WTC11 (cell line): ENCODE results near the gene CTNND2. TPM values are rescaled to one million over a fixed set of nuclear protein-coding genes. Genes with fewer than 3 reads are reported as not detected.
"Not testable (repeated sequence)": the region's sequence is repeated elsewhere in the genome, so short reads cannot be mapped to it uniquely, and the experiment has no call there.

Experiments used
- ATAC-seq: fragments of 200-7000 bp; cut with Tn5 transposase; 2 replicates; pipeline ENCODE4 v1.10.0; 2021; ENCODE audit warnings: mild to moderate bottlenecking, moderate library complexity
- CTCF ChIA-PET: fragments of 300-600 bp; sonication (Branson Sonifier 250); formaldehyde crosslinking; loops from one replicate; lab custom pipeline; 2021; ENCODE audit warnings: antibody characterized with exemption; lab: Charles Lee
- POLR2A ChIA-PET: fragments of 350-600 bp; sonication (Branson Sonifier 250); formaldehyde crosslinking; loops from one replicate; lab custom pipeline; 2021; ENCODE audit warnings: antibody characterized with exemption; lab: Charles Lee
- DNase-seq: peaks from one replicate; pipeline ENCODE4 v3.0.0; 2021; ENCODE audit warnings: low spot score
- H3K27ac Mint-ChIP-seq: 2 replicates; pipeline ENCODE4 v1.8.0; 2021; ENCODE audit warnings: mixed read lengths
- H3K27me3 Mint-ChIP-seq: 2 replicates; pipeline ENCODE4 v1.8.0; 2021; ENCODE audit warnings: low read depth, mild to moderate bottlenecking, moderate library complexity, mixed read lengths
- H3K36me3 Mint-ChIP-seq: 2 replicates; pipeline ENCODE4 v1.8.0; 2021; ENCODE audit warnings: mixed read lengths
- H3K4me1 Mint-ChIP-seq: 2 replicates; pipeline ENCODE4 v1.8.0; 2022; ENCODE audit warnings: mixed read lengths
- H3K4me3 Mint-ChIP-seq: 2 replicates; pipeline ENCODE4 v1.8.0; 2021; ENCODE audit warnings: mild to moderate bottlenecking, moderate library complexity, mixed read lengths
- H3K9me3 Mint-ChIP-seq: 2 replicates; pipeline ENCODE4 v1.8.0; 2021; ENCODE audit warnings: mixed read lengths
- AR ChIP-seq: fragments of 250-450 bp; sonication (Bioruptor Pico); IDR thresholded peaks from 2 replicates; pipeline ENCODE4 v1.9.0; 2021; ENCODE audit warnings: mild to moderate bottlenecking
- E2F5 ChIP-seq: sonication (generic); formaldehyde crosslinking; IDR thresholded peaks from 2 replicates; pipeline ENCODE4 v1.8.1; 2022; ENCODE audit warnings: mild to moderate bottlenecking, moderate library complexity, missing genetic modification reagents
- EMX1 ChIP-seq: fragments of 250-450 bp; sonication (Bioruptor Pico); IDR thresholded peaks from 2 replicates; pipeline ENCODE4 v1.8.0; 2021; ENCODE audit warnings: mild to moderate bottlenecking
- ETV6 ChIP-seq: sonication (generic); formaldehyde crosslinking; IDR thresholded peaks from 2 replicates; pipeline ENCODE4 v1.8.1; 2022; ENCODE audit warnings: mild to moderate bottlenecking, missing genetic modification reagents
- GABPB1 ChIP-seq: sonication (generic); formaldehyde crosslinking; IDR thresholded peaks from 2 replicates; pipeline ENCODE4 v1.8.1; 2023; ENCODE audit warnings: mild to moderate bottlenecking, missing genetic modification reagents
- GRHL2 ChIP-seq: fragments of 250-450 bp; sonication (Bioruptor Pico); IDR thresholded peaks from 2 replicates; pipeline ENCODE4 v1.8.0; 2022; ENCODE audit warnings: mild to moderate bottlenecking, moderate library complexity; ENCODE audit not compliant: insufficient replicate concordance, severe bottlenecking
- IRF2 ChIP-seq: sonication (generic); formaldehyde crosslinking; IDR thresholded peaks from 2 replicates; pipeline ENCODE4 v1.8.0; 2022; ENCODE audit warnings: low read depth, missing genetic modification reagents, borderline replicate concordance
- JAZF1 ChIP-seq: fragments of 250-450 bp; sonication (Bioruptor Pico); IDR thresholded peaks from 2 replicates; pipeline ENCODE4 v1.9.0; 2021; ENCODE audit warnings: moderate library complexity, mild to moderate bottlenecking, inconsistent platforms
- MXD4 ChIP-seq: fragments of 250-450 bp; sonication (Bioruptor Pico); IDR thresholded peaks from 2 replicates; pipeline ENCODE4 v1.8.0; 2021; ENCODE audit warnings: mild to moderate bottlenecking, moderate library complexity, borderline replicate concordance
- NFATC4 ChIP-seq: fragments of 250-450 bp; sonication (Bioruptor Pico); IDR thresholded peaks from 2 replicates; pipeline ENCODE4 v1.9.0; 2021; ENCODE audit warnings: mild to moderate bottlenecking
- SMAD3 ChIP-seq: sonication (generic); formaldehyde crosslinking; IDR thresholded peaks from 2 replicates; pipeline ENCODE4 v1.8.0; 2022; ENCODE audit warnings: missing genetic modification reagents, mild to moderate bottlenecking, borderline replicate concordance
- TEAD4 ChIP-seq: sonication (generic); formaldehyde crosslinking; IDR thresholded peaks from 2 replicates; pipeline ENCODE4 v1.8.0; 2022; ENCODE audit warnings: mild to moderate bottlenecking, missing genetic modification reagents
- ZNF396 ChIP-seq: fragments of 250-450 bp; sonication (Bioruptor Pico); IDR thresholded peaks from 2 replicates; pipeline ENCODE4 v1.8.0; 2021; ENCODE audit warnings: mild to moderate bottlenecking, moderate library complexity, borderline replicate concordance
- ZNF671 ChIP-seq: fragments of 250-450 bp; sonication (Bioruptor Pico); IDR thresholded peaks from 2 replicates; pipeline ENCODE4 v1.8.0; 2021; ENCODE audit warnings: mild to moderate bottlenecking
- total RNA-seq: library from RNA; stranded (reverse); gene quantifications from 3 replicates; pipeline ENCODE4 v1.2.3, GENCODE V29; 2021

Gene CTNND2
- total RNA-seq, 1 experiment from 2014 or later = 11.9 TPM

GRCh38 chr5:11007269-11007870 lies 896.9 kb downstream of the CTNND2 start:
- Mint-ChIP-seq H3K36me3 (no peaks in the 10 kb centered on the region), H3K27ac (no peak overlapping the region), H3K4me3 (no peak overlapping the region), H3K4me1 (peaks cover 5% of the 10 kb centered on the region), H3K27me3 (peaks cover 3% of the 10 kb centered on the region; the same call in 1 of the 2 replicates)
- CTCF ChIA-PET = no interaction called here
- POLR2A ChIA-PET = no interaction called here
- no peak for DNase-seq
- no peak for TF ChIP-seq GABPB1 (CRISPR knock-in tag)
- no peak for TF ChIP-seq GRHL2 (CRISPR knock-in tag)
- TF ChIP-seq E2F5 (CRISPR knock-in tag) = no peak
- no peak for TF ChIP-seq IRF2 (CRISPR knock-in tag)
- no peak for TF ChIP-seq NFATC4 (CRISPR knock-in tag)
- no peak for TF ChIP-seq MXD4 (CRISPR knock-in tag)
- TF ChIP-seq TEAD4 (CRISPR knock-in tag) = no peak
- TF ChIP-seq ETV6 (CRISPR knock-in tag) = no peak
- no peak for TF ChIP-seq ZNF396 (CRISPR knock-in tag)
- TF ChIP-seq, all 79 proteins: peak for 0
- no peak for ATAC-seq
- H3K9me3 Mint-ChIP-seq = peaks cover 10% of the 10 kb centered on the region; the same call in 1 of the 2 replicates

- H3K27ac Mint-ChIP-seq, ATAC-seq, H3K36me3 Mint-ChIP-seq, H3K9me3 Mint-ChIP-seq, DNase-seq, H3K27me3 Mint-ChIP-seq, H3K4me3 Mint-ChIP-seq: not testable (repeated sequence)
- ChIA-PET CTCF (interaction anchor here (0.7 to 2.3 kb wide), 2 partner anchors 17 to 54 kb away, joined by 4 to 16 read pairs; no protein-coding TSS in a partner anchor), POLR2A (interaction anchor here (0.6 kb wide), 1 partner anchor 10 kb away, joined by 4 read pairs; no protein-coding TSS in a partner anchor)
- H3K4me1 Mint-ChIP-seq = peaks cover 20% of the 10 kb centered on the region
Measured at GRCh38 chr5:11004523-11004922, 899.7 kb downstream of the CTNND2 start.

DNA sequence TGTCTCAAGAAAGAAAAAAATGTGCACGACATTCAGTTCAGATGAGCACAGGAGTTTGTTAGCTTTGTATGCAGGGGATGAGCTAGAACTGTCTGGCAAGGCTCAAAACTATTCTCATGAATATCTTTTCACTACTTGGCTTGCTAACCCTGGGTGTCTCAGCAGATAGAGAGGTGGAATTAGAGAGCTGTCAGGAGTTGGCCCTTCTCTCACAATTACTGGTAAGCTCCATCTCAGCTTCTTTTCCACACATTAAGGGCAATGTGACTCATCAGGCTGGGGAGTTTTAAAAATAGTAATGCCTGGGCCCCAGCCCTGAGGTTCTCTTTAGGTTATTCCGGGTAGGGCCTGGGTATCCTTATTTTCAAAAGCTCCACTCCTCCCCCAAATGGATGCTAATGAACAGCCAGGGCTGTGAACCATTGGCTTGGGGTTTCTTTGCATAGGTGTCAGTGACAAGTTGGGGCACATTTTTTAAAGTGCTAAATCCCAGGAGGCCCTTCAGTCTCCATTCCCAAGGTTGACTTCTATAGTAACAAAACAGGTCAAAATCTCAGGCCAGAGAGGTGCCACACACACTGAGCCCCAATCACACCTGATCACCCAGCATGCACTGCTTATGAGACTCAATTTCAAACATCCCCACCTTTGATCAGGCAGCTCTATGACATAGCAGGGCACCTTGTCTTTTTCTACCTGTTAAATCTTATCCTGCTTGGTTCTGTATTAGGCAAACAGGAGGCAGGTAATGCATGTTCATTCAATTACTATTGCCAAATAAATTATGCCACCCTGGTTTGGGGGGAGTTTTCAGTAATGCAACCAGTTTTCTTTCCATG lies 903.5 kb downstream of the CTNND2 start:
- TF ChIP-seq AR (CRISPR knock-in tag) (no peak), SMAD3 (CRISPR knock-in tag) (no peak), JAZF1 (CRISPR knock-in tag) (no peak), EMX1 (CRISPR knock-in tag) (no peak), ZNF671 (CRISPR knock-in tag) (no peak)
- TF ChIP-seq, all 79 proteins: peak for 0
- Mint-ChIP-seq H3K4me3 (no peak overlapping the region), H3K36me3 (no peaks in the 10 kb centered on the region), H3K27ac (no peak overlapping the region), H3K27me3 (no peaks in the 10 kb centered on the region; the same call in 1 of the 2 replicates), H3K4me1 (peaks cover 20% of the 10 kb centered on the region), H3K9me3 (peaks cover 1% of the 10 kb centered on the region)
- CTCF ChIA-PET = interaction anchor here (1.3 to 3.6 kb wide), 3 partner anchors 13 to 143 kb away, joined by 3 to 31 read pairs (median 5); no protein-coding TSS in a partner anchor
- no peak for DNase-seq
- POLR2A ChIA-PET = interaction anchor here (0.6 kb wide), 1 partner anchor 35 kb away, joined by 3 read pairs; no protein-coding TSS in a partner anchor
- peak; percentile 60 for ATAC-seq
